ENCODE data around the gene COL10A1. TPM values are rescaled to one million over a fixed set of nuclear protein-coding genes. Genes with fewer than 3 reads are reported as not detected.

Gene COL10A1
- 106 TPM in 1 of 2 replicates, not detected in the other for total RNA-seq

DNA sequence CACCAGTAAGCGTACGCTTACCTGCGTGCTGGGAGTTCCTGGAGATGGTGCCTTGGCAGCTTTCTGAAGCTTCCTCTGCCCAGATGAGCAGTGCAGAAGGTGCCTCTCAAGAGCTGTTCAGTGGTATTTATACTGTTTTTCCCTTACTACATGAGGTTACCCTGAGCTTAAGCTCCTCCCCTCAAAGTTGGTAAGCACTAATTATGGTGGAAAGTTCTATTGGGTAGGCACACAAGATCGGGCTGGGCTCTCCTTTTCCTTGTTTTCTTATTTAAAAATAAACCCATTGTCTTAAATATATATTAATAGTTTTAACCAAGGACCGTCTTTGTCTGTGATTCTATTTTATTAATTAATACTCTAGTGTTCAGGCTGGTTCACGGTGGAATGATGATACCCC is at the start of gene COL10A1:
COL10A1 (minus strand) TSS at position 101 of the 400 bp plus-strand sequence. CDS start 640 bp downstream, outside the sequence.

DNA sequence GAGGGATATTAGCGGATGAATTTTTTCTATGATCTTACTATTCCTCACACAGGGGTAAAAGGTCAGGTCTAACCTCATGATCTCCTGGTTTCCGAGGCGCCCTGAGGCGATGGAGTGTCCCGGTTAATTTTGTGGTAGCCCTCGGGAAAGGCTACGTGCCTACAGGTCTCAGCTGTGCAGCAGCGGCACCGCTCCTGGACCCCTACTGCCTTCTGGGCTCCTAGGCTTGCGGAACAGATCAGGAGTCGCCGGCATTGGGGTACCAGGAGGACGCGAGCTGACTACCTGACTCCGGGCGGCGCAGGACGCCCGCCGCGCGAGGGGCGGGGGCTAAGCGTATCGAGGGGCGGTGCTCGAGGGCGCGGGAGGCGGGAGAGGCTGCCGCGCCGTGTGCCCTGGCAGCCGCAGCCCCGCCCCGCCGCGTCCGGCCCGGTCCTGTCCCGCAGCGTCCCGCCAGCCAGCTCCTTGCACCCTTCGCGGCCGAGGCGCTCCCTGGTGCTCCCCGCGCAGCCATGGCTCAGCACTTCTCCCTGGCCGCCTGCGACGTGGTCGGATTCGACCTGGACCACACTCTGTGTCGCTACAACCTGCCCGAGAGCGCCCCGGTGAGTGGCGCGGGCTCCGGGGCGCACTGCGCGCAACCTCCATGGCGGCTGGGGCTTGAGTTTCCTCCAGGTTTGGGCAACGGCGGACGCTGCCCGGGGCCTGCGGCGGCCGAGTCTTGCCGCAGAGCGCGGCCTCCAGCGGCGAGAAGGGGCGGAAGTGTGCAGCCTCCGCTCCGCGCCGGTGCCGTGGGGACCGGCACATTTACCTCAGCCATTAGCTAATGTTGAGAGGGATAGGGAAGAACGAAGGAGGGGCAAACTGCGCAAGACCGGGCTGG is 25.3 kb downstream of the COL10A1 start, which contains the start of gene NT5DC1:
NT5DC1 (plus strand) TSS at position 435 of the 883 bp plus-strand sequence; CDS start at position 513, 78 bp downstream.

Other genes with a start within 250 kb of the COL10A1 start
- gene FRK, start 65.2 kb downstream of the COL10A1 start, total RNA-seq: 0.29 and 0.44 TPM in 2 replicates
- 5.5 and 6.7 TPM in 2 replicates for gene NT5DC1, start 25.3 kb downstream of the COL10A1 start, total RNA-seq
- gene TSPYL4, start 127.9 kb upstream of the COL10A1 start, total RNA-seq: 6.8 and 20.3 TPM in 2 replicates
- gene TSPYL1, start 153.8 kb upstream of the COL10A1 start, total RNA-seq: 54.1 and 87.8 TPM in 2 replicates
- gene DSE, start 244.8 kb upstream of the COL10A1 start, total RNA-seq: 108 and 119 TPM in 2 replicates

Data from placental pericyte (primary cell).